Glutamatergic neuron (in vitro differentiated cells): ENCODE results near the gene C1orf74. TPM values are rescaled to one million over a fixed set of nuclear protein-coding genes. Genes with fewer than 3 reads are reported as not detected.
"Not testable (repeated sequence)": the region's sequence is repeated elsewhere in the genome, so short reads cannot be mapped to it uniquely, and the experiment has no call there.

Source experiments
- DNase-seq: peaks from one replicate; pipeline ENCODE4 v3.0.0; 2022
- H3K27ac Mint-ChIP-seq: one replicate; pipeline ENCODE4 v1.8.0; 2020; ENCODE audit warnings: mild to moderate bottlenecking, mixed read lengths, inconsistent platforms; ENCODE audit not compliant: unreplicated experiment
- H3K27me3 Mint-ChIP-seq: one replicate; pipeline ENCODE4 v1.8.0; 2020; ENCODE audit warnings: mild to moderate bottlenecking, moderate library complexity, mixed read lengths, inconsistent platforms; ENCODE audit not compliant: unreplicated experiment
- H3K36me3 Mint-ChIP-seq: one replicate; pipeline ENCODE4 v1.8.0; 2020; ENCODE audit warnings: mild to moderate bottlenecking, mixed read lengths, inconsistent platforms; ENCODE audit not compliant: unreplicated experiment
- H3K4me1 Mint-ChIP-seq: one replicate; pipeline ENCODE4 v1.8.0; 2020; ENCODE audit warnings: mild to moderate bottlenecking, low read depth, mixed read lengths, inconsistent platforms; ENCODE audit not compliant: unreplicated experiment
- H3K4me3 Mint-ChIP-seq: one replicate; pipeline ENCODE4 v1.8.0; 2020; ENCODE audit warnings: mild to moderate bottlenecking, mixed read lengths, inconsistent platforms; ENCODE audit not compliant: unreplicated experiment
- H3K9me3 Mint-ChIP-seq: one replicate; pipeline ENCODE4 v1.8.0; 2020; ENCODE audit warnings: mild to moderate bottlenecking, moderate library complexity, mixed read lengths, inconsistent platforms; ENCODE audit not compliant: unreplicated experiment
- CTCF ChIP-seq: fragments of 200-600 bp; sonication (generic); IDR thresholded peaks from one replicate; pipeline ENCODE4 v1.5.0; 2021; ENCODE audit not compliant: partially characterized antibody, unreplicated experiment
- total RNA-seq: library from RNA; stranded (reverse); fragmentation: NEBNext Ultra II Directional; extraction: Animal tissue kit (Norgen Biotek cat#: 25700); gene quantifications from one replicate; pipeline ENCODE4 v1.2.1, GENCODE V29; 2021; ENCODE audit not compliant: unreplicated experiment

The C1orf74 gene
- total RNA-seq, 1 donor from 2014 or later: 2.3 TPM

- Mint-ChIP-seq H3K36me3 (no peaks in the 10 kb centered on the region), H3K27me3 (peaks cover 7% of the 10 kb centered on the region), H3K9me3 (no peaks in the 10 kb centered on the region), H3K4me1 (peaks cover 1% of the 10 kb centered on the region), H3K4me3 (no peak overlapping the region), H3K27ac (no peak overlapping the region)
- TF ChIP-seq CTCF: no peak
- no peak for DNase-seq
These were observed 17.9 kb upstream of the C1orf74 start for GRCh38 chr1:209802117-209802779.

GRCh38 chr1:209800984-209801834 is 16.9 kb upstream of the C1orf74 start:
- Mint-ChIP-seq H3K9me3 (no peaks in the 10 kb centered on the region), H3K36me3 (no peaks in the 10 kb centered on the region), H3K27me3 (peaks cover 5% of the 10 kb centered on the region), H3K27ac (no peak overlapping the region), H3K4me3 (no peak overlapping the region), H3K4me1 (peaks cover under 1% of the 10 kb centered on the region)
- TF ChIP-seq CTCF: no peak
- no peak for DNase-seq

GRCh38 chr1:209797978-209798639 is 13.8 kb upstream of the C1orf74 start:
- no peaks in the 10 kb centered on the region for H3K36me3 Mint-ChIP-seq
- no peak for TF ChIP-seq CTCF
- H3K9me3 Mint-ChIP-seq: no peaks in the 10 kb centered on the region
- H3K27ac Mint-ChIP-seq: no peak overlapping the region
- H3K4me3 Mint-ChIP-seq: no peak overlapping the region
- DNase-seq: no peak
- H3K27me3 Mint-ChIP-seq: peaks cover 2% of the 10 kb centered on the region
- H3K4me1 Mint-ChIP-seq: no peaks in the 10 kb centered on the region

- H3K4me3 Mint-ChIP-seq, H3K4me1 Mint-ChIP-seq, H3K27me3 Mint-ChIP-seq, H3K36me3 Mint-ChIP-seq, H3K27ac Mint-ChIP-seq, H3K9me3 Mint-ChIP-seq, DNase-seq: not testable (repeated sequence)
These were observed 9.4 kb upstream of the C1orf74 start for GRCh38 chr1:209793711-209794110.

- no peaks in the 10 kb centered on the region for H3K4me1 Mint-ChIP-seq
- no peak overlapping the region for H3K4me3 Mint-ChIP-seq
- H3K36me3 Mint-ChIP-seq: no peaks in the 10 kb centered on the region
- H3K27ac Mint-ChIP-seq: no peak overlapping the region
- no peaks in the 10 kb centered on the region for H3K9me3 Mint-ChIP-seq
- no peak for DNase-seq
- no peak for TF ChIP-seq CTCF
- H3K27me3 Mint-ChIP-seq: no peaks in the 10 kb centered on the region
These were observed 7.6 kb upstream of the C1orf74 start for GRCh38 chr1:209791920-209792319.
